WTC11 (cell line): ENCODE measurements around the gene MTARC1. TPM values are rescaled to one million over a fixed set of nuclear protein-coding genes. Genes with fewer than 3 reads are reported as not detected.

Experiments
- ATAC-seq: fragments of 200-7000 bp; cut with Tn5 transposase; 2 replicates; pipeline ENCODE4 v1.10.0; 2021; ENCODE audit warnings: mild to moderate bottlenecking, moderate library complexity
- CTCF ChIA-PET: fragments of 300-600 bp; sonication (Branson Sonifier 250); formaldehyde crosslinking; loops from one replicate; lab custom pipeline; 2021; ENCODE audit warnings: antibody characterized with exemption; lab: Charles Lee
- POLR2A ChIA-PET: fragments of 350-600 bp; sonication (Branson Sonifier 250); formaldehyde crosslinking; loops from one replicate; lab custom pipeline; 2021; ENCODE audit warnings: antibody characterized with exemption; lab: Charles Lee
- DNase-seq: peaks from one replicate; pipeline ENCODE4 v3.0.0; 2021; ENCODE audit warnings: low spot score
- H3K27ac Mint-ChIP-seq: 2 replicates; pipeline ENCODE4 v1.8.0; 2021; ENCODE audit warnings: mixed read lengths
- H3K27me3 Mint-ChIP-seq: 2 replicates; pipeline ENCODE4 v1.8.0; 2021; ENCODE audit warnings: low read depth, mild to moderate bottlenecking, moderate library complexity, mixed read lengths
- H3K36me3 Mint-ChIP-seq: 2 replicates; pipeline ENCODE4 v1.8.0; 2021; ENCODE audit warnings: mixed read lengths
- H3K4me1 Mint-ChIP-seq: 2 replicates; pipeline ENCODE4 v1.8.0; 2022; ENCODE audit warnings: mixed read lengths
- H3K4me3 Mint-ChIP-seq: 2 replicates; pipeline ENCODE4 v1.8.0; 2021; ENCODE audit warnings: mild to moderate bottlenecking, moderate library complexity, mixed read lengths
- H3K9me3 Mint-ChIP-seq: 2 replicates; pipeline ENCODE4 v1.8.0; 2021; ENCODE audit warnings: mixed read lengths
- ATF3 ChIP-seq: sonication (generic); formaldehyde crosslinking; conservative IDR thresholded peaks from 2 replicates; pipeline ENCODE4 v1.8.1; 2022; ENCODE audit warnings: mild to moderate bottlenecking, missing genetic modification reagents
- CREM ChIP-seq: sonication (generic); formaldehyde crosslinking; IDR thresholded peaks from 2 replicates; pipeline ENCODE4 v1.8.1; 2022; ENCODE audit warnings: mild to moderate bottlenecking, missing genetic modification reagents, moderate library complexity
- E2F4 ChIP-seq: sonication (generic); formaldehyde crosslinking; IDR thresholded peaks from 2 replicates; pipeline ENCODE4 v1.8.1; 2022; ENCODE audit warnings: low read depth, mild to moderate bottlenecking, moderate library complexity, missing genetic modification reagents, borderline replicate concordance
- ESRRA ChIP-seq: sonication (generic); formaldehyde crosslinking; IDR thresholded peaks from 2 replicates; pipeline ENCODE4 v1.8.1; 2022; ENCODE audit warnings: mild to moderate bottlenecking, missing genetic modification reagents, borderline replicate concordance
- ETV6 ChIP-seq: sonication (generic); formaldehyde crosslinking; IDR thresholded peaks from 2 replicates; pipeline ENCODE4 v1.8.1; 2022; ENCODE audit warnings: mild to moderate bottlenecking, missing genetic modification reagents
- GABPB1 ChIP-seq: sonication (generic); formaldehyde crosslinking; IDR thresholded peaks from 2 replicates; pipeline ENCODE4 v1.8.1; 2023; ENCODE audit warnings: mild to moderate bottlenecking, missing genetic modification reagents
- GTF2I ChIP-seq: fragments of 250-450 bp; sonication (Bioruptor Pico); conservative IDR thresholded peaks from 2 replicates; pipeline ENCODE4 v1.4.0; 2021; ENCODE audit warnings: mild to moderate bottlenecking
- KAT7 ChIP-seq: sonication (generic); formaldehyde crosslinking; IDR thresholded peaks from 2 replicates; pipeline ENCODE4 v1.8.1; 2023; ENCODE audit warnings: missing genetic modification reagents, mild to moderate bottlenecking, borderline replicate concordance
- MLX ChIP-seq: sonication (generic); formaldehyde crosslinking; IDR thresholded peaks from 2 replicates; pipeline ENCODE4 v1.8.1; 2023; ENCODE audit warnings: mild to moderate bottlenecking, missing genetic modification reagents, moderate library complexity
- RORB ChIP-seq: fragments of 250-450 bp; sonication (Bioruptor Pico); IDR thresholded peaks from 2 replicates; pipeline ENCODE4 v1.9.0; 2021; ENCODE audit warnings: mild to moderate bottlenecking
- STAT6 ChIP-seq: sonication (generic); formaldehyde crosslinking; conservative IDR thresholded peaks from 2 replicates; pipeline ENCODE4 v1.8.1; 2023; ENCODE audit warnings: mild to moderate bottlenecking, low read depth, missing genetic modification reagents, moderate library complexity
- USF2 ChIP-seq: sonication (generic); formaldehyde crosslinking; IDR thresholded peaks from 2 replicates; pipeline ENCODE4 v1.8.1; 2023; ENCODE audit warnings: mild to moderate bottlenecking, missing genetic modification reagents, moderate library complexity
- ZMAT4 ChIP-seq: fragments of 250-450 bp; sonication (Bioruptor Pico); IDR thresholded peaks from 2 replicates; pipeline ENCODE4 v1.9.0; 2021; ENCODE audit warnings: mild to moderate bottlenecking
- ZNF671 ChIP-seq: fragments of 250-450 bp; sonication (Bioruptor Pico); IDR thresholded peaks from 2 replicates; pipeline ENCODE4 v1.8.0; 2021; ENCODE audit warnings: mild to moderate bottlenecking
- total RNA-seq: library from RNA; stranded (reverse); gene quantifications from 3 replicates; pipeline ENCODE4 v1.2.3, GENCODE V29; 2021

Gene MTARC1
- total RNA-seq, 1 experiment from 2014 or later = 25.8 TPM

- TF ChIP-seq MLX (CRISPR knock-in tag) (peak; percentile 56; the same call in 1 of the 2 replicates), KAT7 (CRISPR knock-in tag) (peak; percentile 44; the same call in 1 of the 2 replicates), CREM (CRISPR knock-in tag) (0 out of 2 replicates have a peak, but pooled peaks have one; percentile 46)
Measured at GRCh38 chr1:220748089-220748934, 38.4 kb upstream of the MTARC1 start, which contains the start of gene MTARC2 (continued).

GRCh38 chr1:220748936-220749335 is 37.8 kb upstream of the MTARC1 start:
- ATAC-seq (no peak), DNase-seq (no peak)
- Mint-ChIP-seq H3K27me3 (peaks cover 43% of the 10 kb centered on the region), H3K9me3 (no peaks in the 10 kb centered on the region), H3K27ac (no peak overlapping the region), H3K36me3 (no peaks in the 10 kb centered on the region)
- CTCF ChIA-PET = interaction anchor here (1.0 to 3.5 kb wide), 6 partner anchors 15 to 59 kb away, joined by 3 to 64 read pairs (median 8); partner anchors contain the start of gene C1orf115
- no peak for TF ChIP-seq ATF3 (CRISPR knock-in tag)
- no peak for TF ChIP-seq USF2
- no peak for TF ChIP-seq ZNF671
- no peak for TF ChIP-seq ETV6 (CRISPR knock-in tag)
- 0 out of 2 replicates have a peak, but pooled peaks have one; percentile 8 for TF ChIP-seq GABPB1
- no peak for TF ChIP-seq STAT6
- TF ChIP-seq, all 79 proteins: peak for 1
- peak overlapping the region; percentile 88 for H3K4me3 Mint-ChIP-seq
- POLR2A ChIA-PET = interaction anchor here (1.0 to 2.9 kb wide), 4 partner anchors 15 to 477 kb away, joined by 3 to 22 read pairs (median 10); partner anchors contain the start of genes MTARC1 and RAB3GAP2
- peaks cover 49% of the 10 kb centered on the region for H3K4me1 Mint-ChIP-seq

- H3K36me3 Mint-ChIP-seq = peaks cover 6% of the 10 kb centered on the region
- ChIA-PET POLR2A (no interaction called here), CTCF (interaction anchor here (0.8 kb wide), 1 partner anchor 454 kb away, joined by 3 read pairs; no protein-coding TSS in a partner anchor)
- H3K4me1 Mint-ChIP-seq = peaks cover 49% of the 10 kb centered on the region
- ATAC-seq (no peak), DNase-seq (no peak)
- H3K4me3 Mint-ChIP-seq = peak overlapping the region; percentile 13; the same call in 1 of the 2 replicates
- H3K27ac Mint-ChIP-seq = no peak overlapping the region
- no peaks in the 10 kb centered on the region for H3K9me3 Mint-ChIP-seq
- TF ChIP-seq ESRRA (CRISPR knock-in tag) (no peak), GTF2I (no peak), USF2 (no peak), GABPB1 (no peak), ZMAT4 (CRISPR knock-in tag) (no peak), E2F4 (CRISPR knock-in tag) (no peak), STAT6 (no peak), RORB (CRISPR knock-in tag) (no peak)
- H3K27me3 Mint-ChIP-seq = peaks cover 40% of the 10 kb centered on the region
Measured at GRCh38 chr1:220750131-220750515, 36.6 kb upstream of the MTARC1 start.
